Measurements from ENCODE around the gene LEMD1.

GRCh38 chr1:205369701-205370123 is 52.1 kb downstream of the LEMD1 start:
- TF ChIP-seq POU6F1 (CRISPR knock-in tag; IDR thresholded peaks at IDR 0.05; ENCODE audit: borderline replicate concordance, low read depth) (no peak), ZFP3 (CRISPR knock-in tag; IDR thresholded peaks at IDR 0.05) (no peak), ISL1 (CRISPR knock-in tag; IDR thresholded peaks at IDR 0.05) (no peak), PATZ1 (CRISPR knock-in tag; IDR thresholded peaks at IDR 0.05; ENCODE audit: borderline replicate concordance) (no peak), TCF4 (CRISPR knock-in tag; IDR thresholded peaks at IDR 0.05; ENCODE audit: borderline replicate concordance) (no peak), ARNTL (CRISPR knock-in tag; IDR thresholded peaks at IDR 0.05; ENCODE audit: borderline replicate concordance, low read depth) (no peak), RARB (CRISPR knock-in tag; IDR thresholded peaks at IDR 0.05) (no peak), GLIS3 (CRISPR knock-in tag; IDR thresholded peaks at IDR 0.05) (no peak), CSDC2 (CRISPR knock-in tag; IDR thresholded peaks at IDR 0.05) (no peak)

Data from SK-N-SH treated with all-trans-retinoic acid at 6 μM for 48 hours (cell line).